Hematopoietic multipotent progenitor cell treated with erythropoietin and hydrocortisone succinate and interleukin-3 and kit ligand, for 8 days (in vitro differentiated cells): ENCODE results near the gene OTOP3.

Experiments
- DNase-seq: peaks from one replicate; pipeline ENCODE4 v3.0.0-alpha.2; 2015

The OTOP3 gene

DNA sequence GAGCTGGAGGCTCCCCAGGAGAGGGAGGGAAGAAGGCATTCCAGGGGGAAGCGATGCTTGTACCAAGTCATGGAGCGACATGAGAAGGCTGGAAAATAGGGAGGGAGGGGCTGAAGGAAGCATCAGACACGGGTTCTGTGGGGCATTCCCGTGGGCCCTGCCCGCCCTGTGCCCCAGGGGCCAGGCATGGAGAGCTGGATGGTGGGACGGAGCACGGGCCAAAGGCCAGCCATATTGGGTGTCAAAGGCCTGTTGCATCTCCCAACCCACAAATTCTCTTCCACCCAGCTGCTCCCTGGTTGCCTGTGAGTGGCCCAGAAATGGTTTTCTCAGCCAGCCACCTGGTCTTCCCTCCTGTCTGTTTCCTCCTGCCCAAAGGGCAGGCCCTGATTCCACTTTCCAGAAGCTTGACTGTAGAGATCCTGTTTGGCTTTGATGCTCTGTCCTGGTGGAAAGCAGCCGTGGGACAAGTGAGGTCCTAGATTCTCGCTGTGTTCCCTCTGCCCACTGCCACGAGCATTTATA lies 54.9 kb downstream of the OTOP3 start:
- DNase-seq, result no peak

DNA sequence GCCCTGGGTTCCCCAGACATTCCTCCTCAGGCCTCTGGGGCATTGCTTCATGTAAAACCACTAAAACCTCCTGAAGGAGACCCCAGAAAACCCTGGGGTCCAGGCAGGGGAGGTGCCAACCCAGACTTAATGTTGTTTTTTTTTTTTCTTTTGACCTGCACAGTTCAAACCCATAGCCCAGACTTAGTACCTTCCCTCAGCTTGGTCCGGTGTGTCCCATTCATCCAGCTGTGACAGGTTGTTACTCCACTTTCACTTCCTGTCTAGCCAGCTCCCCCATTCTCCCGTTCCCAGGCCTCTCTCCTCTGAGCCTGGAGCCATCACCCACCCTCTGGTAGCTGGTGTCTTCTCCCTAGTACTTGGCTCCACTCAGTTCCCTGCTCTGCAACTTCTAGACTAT lies 56.5 kb downstream of the OTOP3 start:
- DNase-seq, result no peak

DNA sequence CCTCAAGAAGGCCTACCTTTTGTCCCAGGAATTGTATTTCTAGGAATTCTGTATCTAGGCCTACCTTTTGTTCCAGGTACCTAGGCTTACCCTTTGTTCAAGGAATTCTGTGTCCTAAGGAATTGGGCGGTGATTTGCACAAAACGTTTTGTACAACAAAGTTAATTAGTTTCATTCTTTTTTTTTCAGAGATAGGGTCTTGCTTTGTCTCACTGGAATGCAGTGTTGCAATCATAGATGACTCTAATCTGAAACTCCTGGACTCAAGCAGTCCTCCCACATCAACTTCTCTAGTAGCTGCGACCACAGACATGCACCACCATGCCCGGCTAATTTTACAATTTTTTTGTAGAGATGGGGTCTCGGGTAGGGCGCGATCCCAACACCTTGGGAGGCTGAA lies 58.7 kb downstream of the OTOP3 start:
- no peak for DNase-seq

DNA sequence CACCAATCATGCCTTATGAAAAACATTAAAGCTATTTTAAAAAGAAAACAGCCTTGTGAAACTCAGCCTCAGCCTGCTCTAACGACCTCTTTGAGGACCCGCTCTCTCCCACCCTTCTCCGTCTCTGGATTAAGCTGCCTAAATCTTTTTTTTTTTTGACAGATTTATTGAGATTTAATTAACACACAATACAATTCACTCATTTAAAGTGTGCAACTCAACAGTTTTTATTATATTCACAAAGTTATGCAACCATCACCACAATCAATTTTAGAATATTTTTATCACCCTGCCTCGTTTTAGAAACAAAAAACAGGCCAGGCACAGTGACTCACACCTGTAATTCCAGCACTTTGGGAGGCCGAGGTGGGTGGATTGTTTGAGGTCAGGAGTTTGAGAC lies 60.1 kb downstream of the OTOP3 start:
- DNase-seq, result no peak

DNA sequence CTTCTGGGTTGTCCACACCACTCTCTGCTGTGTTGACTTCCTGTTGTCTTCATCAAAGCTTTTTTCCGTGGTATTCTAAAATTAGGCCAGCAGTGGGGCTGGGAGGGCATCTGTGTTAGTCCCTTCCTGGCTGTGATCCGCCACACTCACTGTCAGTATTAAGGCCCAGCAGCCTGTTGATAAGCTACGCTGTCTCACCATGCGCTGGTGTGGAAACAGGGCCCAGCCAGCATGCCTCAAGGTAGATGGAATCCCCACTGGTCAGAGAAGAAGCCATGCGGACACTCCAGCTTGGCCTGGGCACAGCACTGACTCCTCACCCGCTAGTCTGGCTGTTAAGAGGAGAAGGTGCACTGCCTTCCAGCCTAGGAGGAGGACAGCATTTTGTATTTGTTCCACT lies 63.1 kb downstream of the OTOP3 start:
- no peak for DNase-seq

DNA sequence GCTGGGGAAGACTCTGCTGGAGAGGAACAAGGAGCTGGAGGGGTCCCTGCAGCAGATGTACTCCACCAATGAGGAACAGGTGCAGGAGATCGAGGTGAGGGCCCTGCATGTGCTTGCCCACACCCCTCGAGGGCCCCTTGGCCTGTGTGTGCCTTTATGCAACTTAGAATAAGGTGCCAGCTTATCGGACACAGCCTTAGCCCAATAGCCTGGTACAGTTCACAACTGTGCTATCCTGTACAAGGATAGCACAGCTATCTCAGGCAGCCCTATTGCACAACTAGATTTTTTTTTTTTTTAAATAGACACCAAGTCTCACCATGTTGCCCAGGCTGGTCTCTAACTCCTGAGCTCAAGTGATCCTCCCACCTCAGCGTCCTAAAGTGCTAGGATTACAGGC lies 63.8 kb downstream of the OTOP3 start:
- DNase-seq, result no peak
